ENCODE results near the gene WNT7B.
A peak's percentile ranks its signal among the peaks of the same experiment; 100 is the strongest.

WNT7B gene

GRCh38 chr22:45977003-45977411, at the start of gene WNT7B:
TSS of gene WNT7B (minus strand) at chr22:45977162. CDS start at chr22:45976754, 408 bp downstream.
- DNase-seq (ENCODE audit: low spot score) = no peak

- DNase-seq (ENCODE audit: low spot score) = no peak
These were observed 49.3 kb upstream of the WNT7B start for GRCh38 chr22:46025973-46026898.

- DNase-seq (ENCODE audit: low spot score) = no peak
These were observed 48.4 kb upstream of the WNT7B start for GRCh38 chr22:46025225-46025972.

GRCh38 chr22:46024136-46024840, 47.3 kb upstream of the WNT7B start:
- DNase-seq (ENCODE audit: low spot score) = no peak

GRCh38 chr22:46023558-46023981, 46.6 kb upstream of the WNT7B start:
- no peak for DNase-seq (ENCODE audit: low spot score)

- no peak for DNase-seq (ENCODE audit: low spot score)
These were observed 46.0 kb upstream of the WNT7B start for GRCh38 chr22:46022881-46023512.

- no peak for DNase-seq (ENCODE audit: low spot score)
These were observed 44.6 kb upstream of the WNT7B start for GRCh38 chr22:46021577-46021976.

GRCh38 chr22:46019351-46019750, 42.4 kb upstream of the WNT7B start:
- DNase-seq (ENCODE audit: low spot score) = no peak

- no peak for DNase-seq (ENCODE audit: low spot score)
These were observed 41.9 kb upstream of the WNT7B start for GRCh38 chr22:46018859-46019258.

GRCh38 chr22:46017166-46017565, 40.2 kb upstream of the WNT7B start:
- no peak for DNase-seq (ENCODE audit: low spot score)

GRCh38 chr22:46013460-46014416, 36.8 kb upstream of the WNT7B start:
- peak; percentile 95 for DNase-seq (ENCODE audit: low spot score)

- no peak for DNase-seq (ENCODE audit: low spot score)
These were observed 35.9 kb upstream of the WNT7B start for GRCh38 chr22:46012881-46013281.

GRCh38 chr22:46012182-46012880, 35.4 kb upstream of the WNT7B start:
- no peak for DNase-seq (ENCODE audit: low spot score)

GRCh38 chr22:46011627-46012181, 34.7 kb upstream of the WNT7B start:
- DNase-seq (ENCODE audit: low spot score) = no peak

GRCh38 chr22:46010951-46011626, 34.1 kb upstream of the WNT7B start:
- DNase-seq (ENCODE audit: low spot score) = no peak

- DNase-seq (ENCODE audit: low spot score) = no peak
These were observed 33.4 kb upstream of the WNT7B start for GRCh38 chr22:46010207-46010867.

GRCh38 chr22:46009730-46010129, 32.8 kb upstream of the WNT7B start:
- no peak for DNase-seq (ENCODE audit: low spot score)

GRCh38 chr22:46008836-46009596, 32.1 kb upstream of the WNT7B start:
- no peak for DNase-seq (ENCODE audit: low spot score)
